HT-29 (cell line): ENCODE data around the gene DUSP9. TPM values are rescaled to one million over a fixed set of nuclear protein-coding genes. Genes with fewer than 3 reads are reported as not detected.

Experiments used
- small RNA-seq: library from RNA; depleted of rRNA; stranded (forward); fragments of <200 nt; gene quantifications from one replicate; pipeline ENCODE3, GENCODE V24; 2014
- total RNA-seq: library from RNA; depleted of rRNA; stranded (reverse); fragments of >200 nt; shearing (Covaris generic); gene quantifications from 2 replicates; pipeline ENCODE4 v1.2.3, GENCODE V29; 2014; rRNA removed

DUSP9 gene
- total RNA-seq, 1 experiment from 2014 or later = not detected

Small RNA genes within 50 kb of the gene (small RNA-seq; reads per million reads assigned to genes)
- not detected for gene RN7SL687P

Other genes starting within 250 kb of the DUSP9 start
- not detected in 2 replicates for gene PNMA6E, start 245.9 kb upstream of the DUSP9 start, total RNA-seq
- not detected in 2 replicates for gene ZFP92, start 235.7 kb upstream of the DUSP9 start, total RNA-seq
- gene TREX2, start 201.1 kb upstream of the DUSP9 start, total RNA-seq = 7.3 and 9.8 TPM in 2 replicates
- gene HAUS7, start 176.6 kb upstream of the DUSP9 start, total RNA-seq = 75.1 and 85.6 TPM in 2 replicates
- 14.0 and 23.2 TPM in 2 replicates for gene BGN, start 152.2 kb upstream of the DUSP9 start, total RNA-seq
- not detected in 2 replicates for gene ATP2B3, start 129.6 kb upstream of the DUSP9 start, total RNA-seq
- gene CCNQ, start 48.1 kb upstream of the DUSP9 start, total RNA-seq = 107 and 122 TPM in 2 replicates
- gene PNCK, start 26.6 kb downstream of the DUSP9 start, total RNA-seq = 0.99 and 1.1 TPM in 2 replicates
- 98.8 and 127 TPM in 2 replicates for gene SLC6A8, start 40.7 kb downstream of the DUSP9 start, total RNA-seq
- 387 and 409 TPM in 2 replicates for gene BCAP31, start 77.2 kb downstream of the DUSP9 start, total RNA-seq
- gene ABCD1, start 77.7 kb downstream of the DUSP9 start, total RNA-seq = 28.2 and 31.6 TPM in 2 replicates
- gene PLXNB3, start 117.0 kb downstream of the DUSP9 start, total RNA-seq = 7.0 and 10.3 TPM in 2 replicates
- gene SRPK3, start 133.8 kb downstream of the DUSP9 start, total RNA-seq = 1.1 and 5.6 TPM in 2 replicates
- gene IDH3G, start 147.2 kb downstream of the DUSP9 start, total RNA-seq = 173 and 197 TPM in 2 replicates
- 496 and 561 TPM in 2 replicates for gene SSR4, start 147.5 kb downstream of the DUSP9 start, total RNA-seq
- gene PDZD4, start 183.3 kb downstream of the DUSP9 start, total RNA-seq = 0.33 TPM in 1 of 2 replicates, not detected in the other
- gene L1CAM, start 239.0 kb downstream of the DUSP9 start, total RNA-seq = not detected in 2 replicates